Mucosa of stomach (tissue), 1 donor: ENCODE data around the gene PDE4B.

Source experiments
- H3K27me3 ChIP-seq: one replicate; pipeline ENCODE4 v1.7.0; 2013; ENCODE audit warnings: mild to moderate bottlenecking, low read length; ENCODE audit not compliant: control insufficient read depth, insufficient read depth
- H3K36me3 ChIP-seq: one replicate; pipeline ENCODE4 v1.7.0; 2013; ENCODE audit warnings: low read length; ENCODE audit not compliant: control insufficient read depth, insufficient read depth
- H3K4me1 ChIP-seq: one replicate; pipeline ENCODE4 v1.7.0; 2013; ENCODE audit warnings: mild to moderate bottlenecking, low read length; ENCODE audit not compliant: control insufficient read depth, insufficient read depth
- H3K4me3 ChIP-seq: one replicate; pipeline ENCODE4 v1.7.0; 2013; ENCODE audit warnings: low read length
- H3K9ac ChIP-seq: one replicate; pipeline ENCODE4 v1.7.0; 2013; ENCODE audit warnings: mild to moderate bottlenecking, low read length, moderate library complexity
- H3K9me3 ChIP-seq: one replicate; pipeline ENCODE4 v1.7.0; 2013; ENCODE audit warnings: mild to moderate bottlenecking, low read length, moderate library complexity; ENCODE audit not compliant: control insufficient read depth
- donor health status: Pancreatic carcinoma.

Gene PDE4B

DNA sequence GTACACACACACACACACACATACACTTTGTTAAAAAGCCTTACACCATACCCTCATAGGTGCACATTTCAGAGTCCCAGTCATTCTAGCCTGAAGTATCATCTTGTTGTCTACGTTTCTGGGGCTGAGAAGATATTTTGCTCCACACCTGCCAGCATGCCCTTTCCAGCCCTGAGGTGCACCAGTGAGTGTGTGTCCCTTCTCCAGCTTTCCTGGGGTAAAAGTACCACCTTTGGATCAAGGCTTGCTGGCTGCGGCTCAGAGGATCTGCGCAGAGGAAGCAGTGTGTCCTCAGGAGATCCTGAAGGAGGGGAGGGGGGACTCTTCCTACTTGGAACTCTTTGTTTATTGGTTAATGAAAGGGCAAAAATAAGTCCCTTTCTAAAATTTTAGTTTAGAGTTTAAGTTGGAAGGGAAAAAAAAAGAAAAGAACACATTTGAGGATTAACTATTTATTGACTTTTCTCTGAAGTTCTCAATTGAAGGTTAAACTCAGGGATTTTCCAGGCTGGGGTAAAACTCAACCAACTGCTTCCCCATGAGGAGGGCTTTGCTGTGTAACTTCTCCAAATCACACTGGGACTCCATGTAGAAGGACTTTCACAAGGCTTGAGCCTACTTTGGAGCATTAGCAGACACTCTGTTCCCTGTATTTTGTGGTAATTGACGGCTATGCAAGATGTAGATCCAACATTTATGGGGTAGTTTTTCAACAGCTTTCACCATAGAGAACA, 540.9 kb downstream of the PDE4B start:
- Histone ChIP-seq H3K27me3 (no peaks in the 10 kb centered on the region), H3K4me1 (peaks cover 3% of the 10 kb centered on the region), H3K4me3 (no peak overlapping the region), H3K9me3 (no peaks in the 10 kb centered on the region), H3K9ac (peak overlapping the region; percentile 53), H3K36me3 (no peaks in the 10 kb centered on the region)

DNA sequence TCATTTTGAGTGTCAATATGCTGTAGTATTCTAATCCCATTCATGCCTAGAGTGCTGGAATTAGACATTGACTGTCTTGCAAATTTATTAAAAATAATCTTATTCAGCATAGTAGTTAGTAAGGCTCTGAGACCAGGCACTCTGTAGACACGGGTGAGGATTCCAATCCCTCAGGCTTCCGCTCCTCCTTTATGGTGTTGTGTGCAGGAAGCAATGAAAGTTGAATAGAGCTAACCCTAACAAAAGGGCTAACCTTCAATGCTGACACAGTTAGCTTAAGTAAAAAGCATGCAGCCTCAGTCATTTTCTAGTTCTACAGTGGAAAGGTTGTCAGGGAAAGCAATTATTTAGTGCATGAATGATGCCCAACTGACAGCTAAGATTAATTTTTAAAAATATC, 541.6 kb downstream of the PDE4B start:
- no peak overlapping the region for H3K4me3 ChIP-seq
- H3K9ac ChIP-seq, result peak overlapping the region; percentile 53
- peaks cover 3% of the 10 kb centered on the region for H3K4me1 ChIP-seq
- H3K9me3 ChIP-seq, result no peaks in the 10 kb centered on the region
- H3K27me3 ChIP-seq, result no peaks in the 10 kb centered on the region
- no peaks in the 10 kb centered on the region for H3K36me3 ChIP-seq

DNA sequence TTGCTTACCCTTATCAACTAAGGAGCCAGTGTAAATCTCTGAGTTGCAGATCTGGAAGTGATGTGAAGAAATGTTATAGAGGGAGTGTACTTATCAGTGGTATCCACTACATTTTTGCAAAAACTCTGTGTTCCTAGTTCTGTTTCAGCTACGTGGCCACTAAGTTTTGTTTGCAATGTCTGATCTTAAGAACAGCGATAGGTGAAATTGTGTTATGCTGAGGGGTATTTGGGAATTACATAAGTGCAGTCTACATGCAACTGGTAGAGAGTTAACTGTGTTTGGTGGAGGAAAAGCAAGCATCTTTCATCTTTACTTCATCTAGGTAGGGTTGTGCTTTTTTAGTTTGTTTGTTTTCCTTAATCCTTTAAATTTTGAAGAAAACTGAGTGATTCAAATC, 542.4 kb downstream of the PDE4B start:
- H3K27me3 ChIP-seq, result no peaks in the 10 kb centered on the region
- H3K9ac ChIP-seq, result no peak overlapping the region
- H3K9me3 ChIP-seq, result no peaks in the 10 kb centered on the region
- H3K36me3 ChIP-seq, result no peaks in the 10 kb centered on the region
- H3K4me1 ChIP-seq, result peaks cover 3% of the 10 kb centered on the region
- no peak overlapping the region for H3K4me3 ChIP-seq

DNA sequence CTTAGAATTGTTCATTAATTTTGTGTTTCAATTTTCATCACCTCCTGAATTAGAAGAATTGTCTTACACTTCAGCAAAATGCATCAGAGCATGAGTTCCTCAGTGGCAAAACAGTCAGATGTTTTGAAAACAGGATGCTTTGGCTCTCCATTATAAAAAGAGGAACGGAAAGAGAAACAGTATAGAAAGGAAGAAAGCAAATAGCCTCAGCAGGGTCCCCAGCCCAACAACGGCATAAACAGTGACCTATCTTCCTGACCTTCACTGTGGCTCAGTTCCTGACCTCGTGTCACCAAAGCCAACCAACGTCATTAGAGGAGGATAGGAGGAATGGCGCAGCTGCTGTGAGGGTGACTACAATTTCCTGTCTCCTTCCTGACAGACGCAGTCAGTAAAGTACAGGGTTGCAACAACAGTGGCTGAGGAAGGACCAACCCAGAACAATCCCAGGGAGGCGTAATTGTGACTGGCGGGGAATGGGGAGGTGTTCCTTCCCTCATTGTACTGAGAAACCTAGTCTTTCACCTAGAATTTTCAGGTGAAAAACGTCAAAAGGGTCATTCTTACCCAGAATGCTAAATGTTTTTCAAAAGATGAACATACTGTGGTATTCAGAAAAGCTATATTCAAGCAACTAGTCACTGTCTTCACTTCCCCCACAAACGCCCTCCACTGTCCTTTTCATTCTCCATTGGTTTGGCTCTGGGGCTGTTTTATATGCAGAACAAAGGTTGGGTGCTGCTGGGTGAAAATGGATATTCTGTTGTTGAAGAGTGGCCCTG, 543.4 kb downstream of the PDE4B start:
- Histone ChIP-seq H3K4me3 (no peak overlapping the region), H3K9ac (no peak overlapping the region), H3K27me3 (no peaks in the 10 kb centered on the region), H3K9me3 (no peaks in the 10 kb centered on the region), H3K36me3 (no peaks in the 10 kb centered on the region), H3K4me1 (peaks cover 3% of the 10 kb centered on the region)

DNA sequence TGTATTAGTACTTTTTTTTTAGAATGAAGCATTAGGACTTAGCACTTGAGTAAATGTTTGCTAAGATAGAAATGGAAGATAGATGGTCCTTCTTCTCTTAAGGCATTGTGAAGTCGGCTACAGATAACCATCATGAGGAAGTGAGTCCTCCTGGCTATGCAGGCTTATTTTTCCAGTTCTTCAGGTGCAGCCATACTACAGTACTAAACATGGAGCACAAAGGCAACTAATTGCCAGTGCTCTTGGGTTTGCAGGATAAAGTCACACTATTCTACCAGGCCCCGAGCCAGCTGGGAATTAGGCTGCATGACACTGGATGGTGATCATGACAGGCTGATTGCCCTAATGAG, 543.9 kb downstream of the PDE4B start:
- no peak overlapping the region for H3K9ac ChIP-seq

DNA sequence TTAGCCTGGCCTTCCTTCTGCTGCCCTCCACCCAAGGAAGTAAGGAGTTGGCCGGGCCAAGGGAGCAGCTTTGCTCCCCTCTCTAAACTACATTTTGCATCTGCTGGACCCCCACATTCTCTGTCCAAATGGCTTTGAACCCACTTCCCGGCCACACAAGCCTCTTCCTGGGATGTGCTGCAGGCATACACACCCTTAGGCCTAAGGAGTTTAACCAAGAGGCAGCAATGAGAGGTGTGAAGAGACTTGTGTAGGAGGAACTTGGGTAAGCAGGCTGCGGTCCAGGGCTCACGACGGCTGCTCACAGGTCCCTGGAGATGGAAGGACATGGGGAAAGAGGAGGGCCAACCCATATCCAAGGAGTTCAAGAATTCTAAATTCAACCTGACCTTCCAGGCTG, 544.6 kb downstream of the PDE4B start:
- no peaks in the 10 kb centered on the region for H3K36me3 ChIP-seq
- no peaks in the 10 kb centered on the region for H3K9me3 ChIP-seq
- no peaks in the 10 kb centered on the region for H3K27me3 ChIP-seq
- H3K9ac ChIP-seq, result no peak overlapping the region
- no peak overlapping the region for H3K4me3 ChIP-seq
- peaks cover 3% of the 10 kb centered on the region for H3K4me1 ChIP-seq

More for the DNA sequence above, 543.9 kb downstream of the PDE4B start:
- H3K27me3 ChIP-seq, result no peaks in the 10 kb centered on the region
- no peaks in the 10 kb centered on the region for H3K9me3 ChIP-seq
- no peaks in the 10 kb centered on the region for H3K36me3 ChIP-seq
- no peak overlapping the region for H3K4me3 ChIP-seq
- peaks cover 3% of the 10 kb centered on the region for H3K4me1 ChIP-seq

DNA sequence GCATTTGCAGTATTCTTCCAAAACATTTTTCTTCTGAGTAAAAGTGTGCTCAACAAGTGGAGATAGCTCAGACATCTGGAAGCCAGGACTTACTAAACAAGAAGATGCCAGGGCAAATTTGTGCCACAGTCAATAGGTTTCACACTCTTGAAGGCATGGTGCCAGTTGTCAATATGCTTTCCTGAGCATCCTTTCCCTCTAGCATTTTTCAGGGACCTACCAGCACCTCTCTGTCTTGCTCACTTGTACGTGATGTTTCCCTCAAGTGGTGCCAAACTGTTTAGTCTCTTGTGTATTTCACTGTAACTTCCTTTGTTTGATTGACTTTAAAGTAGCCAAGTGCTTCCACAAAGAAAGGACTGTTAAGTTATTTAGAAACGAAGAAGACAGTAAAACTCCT, 547.2 kb downstream of the PDE4B start:
- Histone ChIP-seq H3K9ac (no peak overlapping the region), H3K36me3 (no peaks in the 10 kb centered on the region), H3K4me1 (peaks cover 3% of the 10 kb centered on the region), H3K9me3 (no peaks in the 10 kb centered on the region), H3K27me3 (no peaks in the 10 kb centered on the region), H3K4me3 (no peak overlapping the region)

DNA sequence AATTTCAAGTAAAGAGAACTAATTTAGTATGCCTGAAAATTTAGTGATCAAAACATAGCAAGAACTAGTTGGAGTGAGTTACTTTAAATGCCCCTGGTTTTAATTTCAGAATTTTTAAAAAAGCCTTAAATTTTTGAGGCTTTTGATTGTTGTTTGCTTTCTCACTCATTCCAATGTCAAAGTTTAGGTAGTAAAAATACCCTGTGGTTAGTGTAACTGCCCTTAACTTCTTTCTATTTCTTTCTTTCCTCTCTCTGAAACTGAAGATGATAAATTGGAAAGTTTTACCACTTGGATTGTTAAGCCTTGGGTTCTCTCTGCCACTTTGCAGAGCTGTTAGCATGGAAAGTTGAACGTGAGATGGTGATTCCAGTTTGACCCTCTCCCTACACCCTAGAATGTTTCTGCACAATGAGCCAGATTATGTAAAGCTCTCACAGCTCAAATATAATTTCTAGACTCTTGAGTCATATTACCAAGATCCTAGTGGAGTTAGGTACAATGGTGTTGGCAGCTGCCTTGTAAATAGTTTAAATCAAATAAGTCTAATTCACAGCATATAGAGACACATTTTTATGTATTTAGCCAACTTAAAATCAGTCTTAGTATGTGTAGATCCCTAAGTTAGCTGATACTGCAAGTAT, 548.9 kb downstream of the PDE4B start:
- no peaks in the 10 kb centered on the region for H3K36me3 ChIP-seq
- H3K4me1 ChIP-seq, result peaks cover 3% of the 10 kb centered on the region
- H3K9ac ChIP-seq, result no peak overlapping the region
- no peak overlapping the region for H3K4me3 ChIP-seq
- H3K27me3 ChIP-seq, result no peaks in the 10 kb centered on the region
- no peaks in the 10 kb centered on the region for H3K9me3 ChIP-seq

DNA sequence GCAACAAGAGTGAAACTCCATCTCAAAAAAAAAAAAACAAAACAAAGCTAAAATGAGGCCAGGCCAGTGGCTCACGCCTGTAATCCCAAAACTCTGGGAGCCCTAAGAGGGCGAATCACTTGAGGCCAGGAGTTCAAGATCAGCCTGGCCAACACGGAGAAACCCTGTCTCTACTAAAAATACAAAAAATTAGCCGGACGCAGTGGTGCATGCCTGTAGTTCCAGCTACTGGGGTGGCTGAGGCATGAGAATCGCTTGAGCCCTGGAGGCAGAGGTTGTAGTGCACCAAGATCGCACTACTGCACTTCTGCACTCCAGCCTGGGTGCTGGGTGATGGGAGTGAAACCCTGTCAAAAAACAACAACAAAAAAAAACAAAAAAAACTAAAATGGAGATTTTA, 550.0 kb downstream of the PDE4B start:
- H3K9me3 ChIP-seq, result no peaks in the 10 kb centered on the region
- H3K36me3 ChIP-seq, result no peaks in the 10 kb centered on the region
- no peaks in the 10 kb centered on the region for H3K4me1 ChIP-seq
- H3K9ac ChIP-seq, result no peak overlapping the region
- H3K27me3 ChIP-seq, result no peaks in the 10 kb centered on the region
- no peak overlapping the region for H3K4me3 ChIP-seq

DNA sequence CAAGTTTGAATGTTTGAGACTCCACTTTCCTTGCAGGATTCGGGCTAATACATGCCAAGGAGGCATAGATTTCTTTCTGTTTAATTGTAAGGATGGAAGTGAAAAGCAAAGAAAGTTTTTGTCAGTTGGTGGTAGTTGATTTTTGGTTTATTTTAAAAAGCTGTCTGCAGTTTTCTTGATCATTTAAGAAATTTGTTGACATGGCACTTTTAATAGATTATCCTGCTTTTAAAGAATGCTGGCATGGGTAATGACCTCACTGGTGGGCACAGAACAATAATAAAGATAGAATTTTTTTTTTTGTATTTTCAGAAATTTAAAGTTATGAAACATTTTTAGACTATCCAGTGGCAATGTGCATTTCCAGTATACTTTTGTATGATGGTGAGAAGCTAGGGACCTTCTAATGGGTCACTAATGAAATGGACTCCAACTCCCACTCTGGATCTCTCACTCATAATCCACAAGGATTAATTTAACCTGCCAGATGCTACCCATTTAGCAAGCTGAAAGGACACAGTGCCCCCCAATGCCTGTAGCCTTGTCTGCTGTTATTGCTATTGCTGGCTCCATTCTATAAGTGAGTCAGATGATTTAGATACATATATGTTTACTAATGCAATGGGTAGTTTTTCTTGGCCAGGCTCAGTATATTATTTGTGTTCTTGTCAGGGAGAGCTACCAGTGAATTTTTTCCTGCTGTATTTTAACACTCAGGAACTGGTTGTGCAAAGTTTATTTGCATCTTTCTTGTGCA, 551.1 kb downstream of the PDE4B start:
- Histone ChIP-seq H3K9me3 (no peaks in the 10 kb centered on the region), H3K4me3 (no peak overlapping the region), H3K9ac (no peak overlapping the region), H3K4me1 (no peaks in the 10 kb centered on the region), H3K36me3 (no peaks in the 10 kb centered on the region), H3K27me3 (no peaks in the 10 kb centered on the region)

DNA sequence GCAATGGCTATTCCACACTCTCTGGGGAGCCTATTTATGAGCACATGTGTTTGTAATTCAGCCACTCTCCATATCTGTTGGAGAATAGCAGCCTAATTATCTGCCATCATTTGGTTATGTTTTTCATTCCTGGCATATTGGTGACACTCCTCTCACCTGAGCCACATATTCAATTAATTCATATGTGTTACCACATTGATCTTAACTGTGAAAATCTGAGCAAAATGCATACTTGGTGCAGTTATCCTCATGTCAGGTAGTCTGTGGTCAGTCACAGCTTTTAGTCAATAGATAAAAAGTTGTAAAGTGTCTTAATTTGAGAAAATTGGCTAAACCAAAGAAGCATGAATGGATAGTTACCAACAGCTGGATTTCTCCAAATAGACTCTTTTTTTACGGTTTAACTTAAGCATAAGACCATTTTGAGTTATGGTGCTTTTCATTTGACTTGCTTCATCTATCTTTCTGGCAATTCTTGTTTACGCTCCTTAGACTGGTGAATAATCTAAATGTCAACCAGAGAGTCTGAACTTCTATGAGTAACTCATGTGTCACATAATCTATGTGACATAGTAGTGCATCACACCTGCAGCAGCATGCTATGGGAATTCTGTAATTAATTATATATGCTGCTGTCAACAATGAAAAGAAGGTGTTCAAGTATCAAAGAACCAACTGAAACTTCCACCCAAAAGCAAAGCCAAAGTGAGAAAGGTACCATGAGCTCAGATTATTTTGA, 553.5 kb downstream of the PDE4B start:
- Histone ChIP-seq H3K4me1 (no peaks in the 10 kb centered on the region), H3K9ac (no peak overlapping the region), H3K9me3 (no peaks in the 10 kb centered on the region), H3K4me3 (no peak overlapping the region), H3K27me3 (no peaks in the 10 kb centered on the region), H3K36me3 (no peaks in the 10 kb centered on the region)
